H9 (cell line): ENCODE results near the gene RIMS1. TPM values are rescaled to one million over a fixed set of nuclear protein-coding genes. Genes with fewer than 3 reads are reported as not detected.

ENCODE experiments used
- DNase-seq: peaks from one replicate; pipeline ENCODE4 v3.0.0-alpha.2; 2017
- H2AFZ ChIP-seq: one replicate; pipeline ENCODE4 v1.6.1; 2013; ENCODE audit warnings: mild to moderate bottlenecking, low read length, control low read depth, moderate library complexity
- H2AK5ac ChIP-seq: 2 replicates; pipeline ENCODE4 v1.6.1; 2013; ENCODE audit warnings: low read length, control low read depth, mixed read lengths; ENCODE audit not compliant: insufficient read length
- H2BK120ac ChIP-seq: one replicate; pipeline ENCODE4 v1.6.1; 2013; ENCODE audit warnings: low read depth, mild to moderate bottlenecking, low read length, control low read depth, inconsistent platforms; ENCODE audit not compliant: poor library complexity, severe bottlenecking
- H2BK12ac ChIP-seq: 2 replicates; pipeline ENCODE4 v1.6.1; 2013; ENCODE audit warnings: low read length, control low read depth, mixed read lengths, low read depth; ENCODE audit not compliant: insufficient read length
- H2BK15ac ChIP-seq: 2 replicates; pipeline ENCODE4 v1.6.1; 2013; ENCODE audit warnings: low read depth, low read length, control low read depth
- H2BK20ac ChIP-seq: one replicate; pipeline ENCODE4 v1.6.1; 2013; ENCODE audit warnings: low read depth, mild to moderate bottlenecking, low read length, control low read depth, inconsistent platforms; ENCODE audit not compliant: poor library complexity, severe bottlenecking
- H2BK5ac ChIP-seq: 2 replicates; pipeline ENCODE4 v1.6.1; 2013; ENCODE audit warnings: low read length, control low read depth, mixed read lengths; ENCODE audit not compliant: insufficient read length
- H3K14ac ChIP-seq: 2 replicates; pipeline ENCODE4 v1.6.1; 2013; ENCODE audit warnings: low read length, control low read depth; ENCODE audit not compliant: insufficient read depth
- H3K18ac ChIP-seq: 2 replicates; pipeline ENCODE4 v1.6.1; 2013; ENCODE audit warnings: low read depth, mild to moderate bottlenecking, mixed read lengths, low read length, control low read depth; ENCODE audit not compliant: insufficient read length
- H3K23ac ChIP-seq: 2 replicates; pipeline ENCODE4 v1.6.1; 2013; ENCODE audit warnings: low read length, control low read depth, mixed read lengths, low read depth; ENCODE audit not compliant: insufficient read length
- H3K23me2 ChIP-seq: 2 replicates; pipeline ENCODE4 v1.6.1; 2013; ENCODE audit warnings: low read depth, mild to moderate bottlenecking, mixed read lengths, low read length, control low read depth; ENCODE audit not compliant: insufficient read length, poor library complexity, severe bottlenecking
- H3K27ac ChIP-seq: 2 replicates; pipeline ENCODE4 v1.5.1; 2013; ENCODE audit warnings: low read length, control low read depth, mixed read lengths, low read depth; ENCODE audit not compliant: insufficient read length
- H3K27me3 ChIP-seq: 2 replicates; pipeline ENCODE4 v1.6.1; 2013; ENCODE audit warnings: low read length, control low read depth, inconsistent platforms; ENCODE audit not compliant: insufficient read depth
- H3K4ac ChIP-seq: 2 replicates; pipeline ENCODE4 v1.6.1; 2013; ENCODE audit warnings: low read depth, mild to moderate bottlenecking, control low read depth, inconsistent platforms, low read length, moderate library complexity
- H3K4me1 ChIP-seq: 2 replicates; pipeline ENCODE4 v1.6.1; 2013; ENCODE audit warnings: low read length, control low read depth, inconsistent platforms; ENCODE audit not compliant: insufficient read depth
- H3K4me2 ChIP-seq: 2 replicates; pipeline ENCODE4 v1.6.1; 2013; ENCODE audit warnings: low read length, control low read depth, mixed read lengths; ENCODE audit not compliant: insufficient read length, insufficient read depth
- H3K56ac ChIP-seq: 2 replicates; pipeline ENCODE4 v1.6.1; 2013; ENCODE audit warnings: low read depth, mild to moderate bottlenecking, mixed read lengths, low read length, control low read depth; ENCODE audit not compliant: insufficient read length
- H3K79me1 ChIP-seq: 2 replicates; pipeline ENCODE4 v1.6.1; 2013; ENCODE audit warnings: low read depth, mild to moderate bottlenecking, moderate library complexity, low read length, control low read depth, inconsistent platforms; ENCODE audit not compliant: insufficient read depth, poor library complexity, severe bottlenecking
- H3K79me2 ChIP-seq: 2 replicates; pipeline ENCODE4 v1.6.1; 2013; ENCODE audit warnings: low read length, control low read depth, inconsistent platforms; ENCODE audit not compliant: insufficient read depth
- H3K9ac ChIP-seq: 2 replicates; pipeline ENCODE4 v1.6.1; 2013; ENCODE audit warnings: low read length, control low read depth, mixed read lengths; ENCODE audit not compliant: insufficient read length; ENCODE audit errors: extremely low read depth
- H3K9me3 ChIP-seq: one replicate; pipeline ENCODE4 v1.6.1; 2013; ENCODE audit warnings: low read depth, low read length, inconsistent platforms; ENCODE audit not compliant: control insufficient read depth
- H3T11ph ChIP-seq: one replicate; pipeline ENCODE4 v1.6.1; 2013; ENCODE audit warnings: mild to moderate bottlenecking, low read length, control low read depth, inconsistent platforms
- H4K20me1 ChIP-seq: one replicate; pipeline ENCODE4 v1.6.1; 2013; ENCODE audit not compliant: control insufficient read depth, insufficient read length, insufficient read depth
- H4K5ac ChIP-seq: 2 replicates; pipeline ENCODE4 v1.6.1; 2013; ENCODE audit warnings: low read depth, mild to moderate bottlenecking, mixed read lengths, low read length, control low read depth; ENCODE audit not compliant: insufficient read length
- H4K8ac ChIP-seq: replicated peaks from 2 replicates; pipeline ENCODE4 v1.6.1; 2013; ENCODE audit warnings: low read length, control low read depth, mixed read lengths, low read depth; ENCODE audit not compliant: insufficient read length
- H4K91ac ChIP-seq: 2 replicates; pipeline ENCODE4 v1.6.1; 2013; ENCODE audit warnings: low read depth, mild to moderate bottlenecking, moderate library complexity, mixed read lengths, low read length, control low read depth; ENCODE audit not compliant: insufficient read length
- H3K27ac Mint-ChIP-seq, 3 experiments: 2 replicates in 2 of 3; 3 replicates in 1 of 3; pipeline ENCODE4 v1.8.0; 2020 to 2021; ENCODE audit warnings: mixed read lengths in 3 of 3, mild to moderate bottlenecking in 1 of 3, moderate library complexity in 1 of 3
- H3K27me3 Mint-ChIP-seq: 2 replicates; pipeline ENCODE4 v1.8.0; 2021; ENCODE audit warnings: low read depth, mild to moderate bottlenecking, moderate library complexity, mixed read lengths
- H3K36me3 Mint-ChIP-seq, 3 experiments: 2 replicates in 2 of 3; 3 replicates in 1 of 3; pipeline ENCODE4 v1.8.0; 2020 to 2021; ENCODE audit warnings: low read depth in 3 of 3, mixed read lengths in 3 of 3; ENCODE audit not compliant: insufficient read depth in 1 of 3
- H3K4me1 Mint-ChIP-seq, 2 experiments: 2 replicates each; pipeline ENCODE4 v1.8.0; 2020; ENCODE audit warnings: mixed read lengths in 2 of 2
- H3K4me3 Mint-ChIP-seq, 2 experiments: 2 replicates in 1 of 2; 3 replicates in 1 of 2; pipeline ENCODE4 v1.8.0; 2020 to 2021; ENCODE audit warnings: mild to moderate bottlenecking in 2 of 2, mixed read lengths in 2 of 2, moderate library complexity in 1 of 2
- H3K9me3 Mint-ChIP-seq, 2 experiments: 2 replicates in 1 of 2; 3 replicates in 1 of 2; pipeline ENCODE4 v1.8.0; 2020; ENCODE audit warnings: mild to moderate bottlenecking in 2 of 2, mixed read lengths in 2 of 2, moderate library complexity in 1 of 2
- CTCF ChIP-seq: fragments of 200-600 bp; sonication (generic); conservative IDR thresholded peaks from 3 replicates; pipeline ENCODE4 v1.8.0; 2021; ENCODE audit warnings: antibody characterized with exemption, mild to moderate bottlenecking
- WGBS: extraction: QIAGEN DNeasy Blood & Tissue Kit; methylation state at CpG from one replicate; pipeline ENCODE4 v1.1.7; 2013; ENCODE audit warnings: missing lambda C conversion rate, low lambda C conversion rate, mixed read lengths; ENCODE audit not compliant: insufficient read length; ENCODE audit errors: extremely low coverage; 5-methylcytosine and 5-hydroxymethylcytosine counted together
- total RNA-seq: library from RNA; stranded (reverse); gene quantifications from 2 replicates; pipeline ENCODE4 v1.2.1, GENCODE V29; 2021

Gene RIMS1
- total RNA-seq, 1 experiment from 2014 or later: 0.83 TPM

DNA sequence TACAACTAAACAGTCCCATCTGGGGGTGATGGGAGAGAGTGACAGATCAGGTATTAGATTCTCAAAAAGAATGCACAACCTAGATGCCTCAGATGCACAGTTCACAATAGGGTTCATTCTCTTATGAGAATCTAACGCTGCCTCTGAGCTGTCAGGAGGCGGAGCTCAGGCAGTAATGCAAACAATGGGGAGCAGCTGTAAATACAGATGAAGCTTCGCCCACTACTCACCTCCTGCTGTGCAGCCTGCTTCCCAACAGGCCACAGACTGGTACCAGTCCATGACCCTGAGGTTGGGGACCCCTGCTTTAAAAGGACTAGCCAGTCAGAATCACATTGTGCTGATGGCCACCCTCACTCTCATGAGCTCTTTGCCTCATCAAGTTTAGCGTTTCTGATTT, 488.5 kb downstream of the RIMS1 start:
- no peak overlapping the region for H3K23ac ChIP-seq
- H2BK120ac ChIP-seq: no peak overlapping the region
- Mint-ChIP-seq H3K9me3 (no peaks in the 10 kb centered on the region), H3K36me3 (no peaks in the 10 kb centered on the region), H3K4me3 (no peak overlapping the region), H3K27ac (peak overlapping the region in 1 of 3 experiments; percentile 74; a peak in 1 of 7 replicates), H3K27me3 (no peaks in the 10 kb centered on the region), H3K4me1 (peaks cover 4 to 9% of the 10 kb centered on the region in 2 experiments)
- H3T11ph ChIP-seq: no peak overlapping the region
- H4K8ac ChIP-seq: no peak overlapping the region
- DNase-seq: peak; percentile 42
- no peaks in the 10 kb centered on the region for H3K4me1 ChIP-seq
- H3K56ac ChIP-seq: no peak overlapping the region
- H3K79me2 ChIP-seq: no peaks in the 10 kb centered on the region
- no peaks in the 10 kb centered on the region for H3K9me3 ChIP-seq
- H2AFZ ChIP-seq: no peak overlapping the region
- no peak for TF ChIP-seq CTCF
- no peak overlapping the region for H2BK15ac ChIP-seq
- H4K91ac ChIP-seq: no peak overlapping the region
- no peak overlapping the region for H3K18ac ChIP-seq
- WGBS: no CpG with 5 or more reads among the region's 4 CpGs
- no peak overlapping the region for H3K4me2 ChIP-seq
- no peak overlapping the region for H3K27ac ChIP-seq
- no peak overlapping the region for H3K14ac ChIP-seq
- H2AK5ac ChIP-seq: no peak overlapping the region
- H4K5ac ChIP-seq: no peak overlapping the region
- H3K23me2 ChIP-seq: no peaks in the 10 kb centered on the region
- H4K20me1 ChIP-seq: no peaks in the 10 kb centered on the region
- H3K9ac ChIP-seq: no peak overlapping the region
- H3K79me1 ChIP-seq: no peaks in the 10 kb centered on the region
- no peaks in the 10 kb centered on the region for H3K27me3 ChIP-seq
- H2BK20ac ChIP-seq: no peak overlapping the region
- H3K4ac ChIP-seq: no peak overlapping the region
- H2BK12ac ChIP-seq: no peak overlapping the region
- no peak overlapping the region for H2BK5ac ChIP-seq
